ENCODE data around the gene POU2F3. TPM values are rescaled to one million over a fixed set of nuclear protein-coding genes. Genes with fewer than 3 reads are reported as not detected.

The POU2F3 gene
- total RNA-seq, 1 experiment from 2014 or later: not detected

DNA sequence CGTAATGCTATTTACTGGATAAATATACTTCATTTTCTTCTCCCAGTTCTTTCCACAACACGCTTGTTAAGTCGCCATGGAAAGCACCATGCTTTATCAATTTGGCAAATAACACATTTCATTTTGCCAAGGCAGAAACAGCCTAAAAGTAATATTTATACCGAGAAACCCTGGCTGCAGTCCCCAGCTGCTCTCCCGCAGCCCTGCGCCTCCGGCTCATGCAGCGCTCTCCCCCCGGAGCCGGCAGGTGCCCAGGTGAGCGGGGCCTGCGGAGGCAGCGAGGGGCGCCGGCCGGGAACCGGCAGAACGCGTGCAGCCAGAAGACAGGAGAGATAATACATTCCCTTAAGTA is 95.6 kb downstream of the POU2F3 start:
- ChIA-PET POLR2A (interaction anchor here (0.5 to 0.6 kb wide), 2 partner anchors 116 to 1544 kb away, joined by 7 to 10 read pairs; partner anchors contain the start of gene DDX6), CTCF (interaction anchor here (0.7 to 1.7 kb wide), 8 partner anchors 33 to 349 kb away, joined by 3 to 10 read pairs (median 4); no protein-coding TSS in a partner anchor)
- no peaks in the 10 kb centered on the region for H3K27me3 ChIP-seq (replicated peaks; ENCODE audit: control insufficient read depth, insufficient read depth, low read length)
- H3K9me3 ChIP-seq: no peaks in the 10 kb centered on the region
- TF ChIP-seq, protein P1, sequence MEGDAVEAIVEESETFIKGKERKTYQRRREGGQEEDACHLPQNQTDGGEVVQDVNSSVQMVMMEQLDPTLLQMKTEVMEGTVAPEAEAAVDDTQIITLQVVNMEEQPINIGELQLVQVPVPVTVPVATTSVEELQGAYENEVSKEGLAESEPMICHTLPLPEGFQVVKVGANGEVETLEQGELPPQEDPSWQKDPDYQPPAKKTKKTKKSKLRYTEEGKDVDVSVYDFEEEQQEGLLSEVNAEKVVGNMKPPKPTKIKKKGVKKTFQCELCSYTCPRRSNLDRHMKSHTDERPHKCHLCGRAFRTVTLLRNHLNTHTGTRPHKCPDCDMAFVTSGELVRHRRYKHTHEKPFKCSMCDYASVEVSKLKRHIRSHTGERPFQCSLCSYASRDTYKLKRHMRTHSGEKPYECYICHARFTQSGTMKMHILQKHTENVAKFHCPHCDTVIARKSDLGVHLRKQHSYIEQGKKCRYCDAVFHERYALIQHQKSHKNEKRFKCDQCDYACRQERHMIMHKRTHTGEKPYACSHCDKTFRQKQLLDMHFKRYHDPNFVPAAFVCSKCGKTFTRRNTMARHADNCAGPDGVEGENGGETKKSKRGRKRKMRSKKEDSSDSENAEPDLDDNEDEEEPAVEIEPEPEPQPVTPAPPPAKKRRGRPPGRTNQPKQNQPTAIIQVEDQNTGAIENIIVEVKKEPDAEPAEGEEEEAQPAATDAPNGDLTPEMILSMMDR (IDR thresholded peaks at IDR 0.05; ENCODE audit: insufficient read depth in 1 of 2, low read depth in 1 of 2, low read length in 1 of 2, severe bottlenecking in 1 of 2, unreplicated experiment in 1 of 2): no peak
- no peaks in the 10 kb centered on the region for H3K9me3 Mint-ChIP-seq (ENCODE audit: unreplicated experiment)
- BruUV-seq (replicated peaks): no TSS peak
- H3K4me1 ChIP-seq: peaks cover 29% of the 10 kb centered on the region
- peaks cover 41% of the 10 kb centered on the region for H3K4me1 Mint-ChIP-seq (ENCODE audit: low read depth, unreplicated experiment)
- H3K27me3 Mint-ChIP-seq (ENCODE audit: insufficient read depth, unreplicated experiment): no peaks in the 10 kb centered on the region
- peak overlapping the region; percentile 98 for H3K4me3 Mint-ChIP-seq (ENCODE audit: unreplicated experiment)
- H3K36me3 Mint-ChIP-seq (ENCODE audit: insufficient read depth, unreplicated experiment): peaks cover 9% of the 10 kb centered on the region
- intact Hi-C loops (cut with micrococcal nuclease; ENCODE audit: unreplicated experiment): loop anchor here (1.0 to 5.0 kb wide), 5 partner anchors 8 to 617 kb away; no protein-coding TSS in a partner anchor
- H3K36me3 ChIP-seq (ENCODE audit: control insufficient read depth, insufficient read depth, low read length): no peaks in the 10 kb centered on the region
- DNase-seq: no peak
- peak overlapping the region; percentile 89 for H3K4me3 ChIP-seq (ENCODE audit: low read depth, low read length)
- H3K27ac Mint-ChIP-seq (ENCODE audit: unreplicated experiment): peak overlapping the region; percentile 5

DNA sequence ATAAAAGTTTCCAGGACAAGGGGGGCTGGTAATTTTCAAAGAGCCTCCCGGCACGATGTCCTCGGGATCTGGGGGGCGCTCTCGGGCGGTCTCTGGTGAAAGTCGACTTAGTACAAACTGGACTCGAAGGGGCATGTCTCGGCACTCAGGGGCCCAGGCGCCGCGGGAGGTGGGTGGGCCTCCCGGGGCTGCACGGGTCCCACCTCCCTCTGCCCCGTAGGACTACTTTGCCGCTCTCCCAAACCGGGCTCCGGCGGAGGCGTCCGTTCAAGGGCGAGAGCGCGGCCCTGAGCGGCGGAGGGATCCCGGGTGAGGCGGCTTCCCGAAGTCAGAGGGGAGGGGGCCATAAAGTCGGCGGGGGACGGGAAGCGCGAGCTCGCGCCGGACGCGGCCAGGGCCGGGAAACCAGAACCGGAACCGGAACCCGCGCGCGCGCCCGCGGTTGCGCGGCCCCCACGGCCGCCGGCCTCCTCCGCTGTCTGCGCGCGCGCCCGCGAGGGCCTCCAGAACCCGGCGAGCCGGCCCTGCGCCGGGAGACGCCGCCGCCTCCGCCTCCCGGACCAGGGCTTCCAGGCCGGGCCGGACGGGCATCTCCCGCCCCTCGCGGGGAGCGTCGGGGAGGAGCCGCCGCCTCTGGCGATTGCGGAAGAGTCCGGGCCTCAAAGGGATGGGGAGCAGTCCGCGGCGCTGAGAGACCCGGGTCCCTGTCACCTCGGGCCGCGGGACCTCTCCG is 96.1 kb downstream of the POU2F3 start, which contains the start of gene ARHGEF12:
Gene ARHGEF12, plus strand, starts transcription at position 506 of the 733 bp plus-strand sequence. CDS start 831 bp downstream, outside the sequence.
- H3K4me3 Mint-ChIP-seq (ENCODE audit: unreplicated experiment): peak within 1 kb of the TSS; percentile 98
- H3K36me3 Mint-ChIP-seq (ENCODE audit: insufficient read depth, unreplicated experiment): peaks cover 9% of the 10 kb centered on the region
- intact Hi-C loops (cut with micrococcal nuclease; ENCODE audit: unreplicated experiment): loop anchor here (1.0 to 5.0 kb wide), 7 partner anchors 9 to 616 kb away; no protein-coding TSS in a partner anchor
- ChIA-PET CTCF (interaction anchor here (0.6 to 1.6 kb wide), 9 partner anchors 9 to 152 kb away, joined by 3 to 5 read pairs (median 3); partner anchors contain the start of gene TLCD5), POLR2A (no interaction called here)
- Histone ChIP-seq H3K36me3 (ENCODE audit: control insufficient read depth, insufficient read depth, low read length) (no peaks in the 10 kb centered on the region), H3K27me3 (replicated peaks; ENCODE audit: control insufficient read depth, insufficient read depth, low read length) (no peaks in the 10 kb centered on the region), H3K9me3 (no peaks in the 10 kb centered on the region), H3K4me3 (ENCODE audit: low read depth, low read length) (peak within 1 kb of the TSS; percentile 89), H3K4me1 (peaks cover 30% of the 10 kb centered on the region)
- H3K27ac Mint-ChIP-seq (ENCODE audit: unreplicated experiment): peak within 1 kb of the TSS; percentile 85
- no peaks in the 10 kb centered on the region for H3K9me3 Mint-ChIP-seq (ENCODE audit: unreplicated experiment)
- TF ChIP-seq, protein P1 (IDR thresholded peaks at IDR 0.05; ENCODE audit: insufficient read depth in 1 of 2, low read depth in 1 of 2, low read length in 1 of 2, severe bottlenecking in 1 of 2, unreplicated experiment in 1 of 2): peak; percentile 31 to 75
- no TSS peak for BruUV-seq (replicated peaks)
- no peaks in the 10 kb centered on the region for H3K27me3 Mint-ChIP-seq (ENCODE audit: insufficient read depth, unreplicated experiment)
- peaks cover 36% of the 10 kb centered on the region for H3K4me1 Mint-ChIP-seq (ENCODE audit: low read depth, unreplicated experiment)
- DNase-seq: peak; percentile 99

DNA sequence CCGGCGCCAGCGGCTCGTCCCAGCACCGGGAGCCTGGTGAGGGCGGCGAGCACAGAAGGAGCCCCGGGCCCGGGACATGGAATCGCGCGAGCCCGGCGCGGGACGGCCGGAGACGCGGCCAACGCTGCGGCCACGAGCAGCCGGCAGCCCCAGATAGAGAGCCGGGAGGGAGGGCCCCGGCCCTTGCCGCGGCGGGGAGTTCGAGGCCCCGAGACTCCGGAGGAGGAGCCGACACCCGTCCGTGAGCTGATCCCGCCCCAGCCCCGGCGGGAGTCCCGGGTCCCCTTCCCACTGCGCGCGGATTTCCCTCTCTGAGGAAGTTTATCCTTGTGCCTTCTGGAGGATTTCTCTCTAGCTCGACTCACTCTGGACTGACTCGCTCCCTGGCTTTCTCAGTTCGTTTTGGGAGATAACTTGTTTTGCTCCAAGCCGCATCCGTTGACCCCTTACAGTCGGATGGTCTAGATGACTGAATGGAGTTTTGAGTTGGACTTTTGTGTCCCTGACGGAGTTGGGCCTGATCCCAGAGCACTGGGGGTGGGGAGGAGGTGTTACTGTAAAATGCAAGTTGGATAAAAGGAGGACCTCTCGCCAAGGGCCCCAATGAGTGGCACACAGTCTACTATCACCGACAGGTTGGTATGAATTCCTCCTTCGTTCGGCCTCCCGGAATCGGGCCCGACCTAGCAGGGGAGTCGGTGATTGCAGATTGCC is 96.9 kb downstream of the POU2F3 start:
- peaks cover 23% of the 10 kb centered on the region for H3K4me1 ChIP-seq
- H3K27me3 Mint-ChIP-seq (ENCODE audit: insufficient read depth, unreplicated experiment): no peaks in the 10 kb centered on the region

More for the DNA sequence above, 96.9 kb downstream of the POU2F3 start:
- Mint-ChIP-seq H3K36me3 (ENCODE audit: insufficient read depth, unreplicated experiment) (peaks cover 9% of the 10 kb centered on the region), H3K4me3 (ENCODE audit: unreplicated experiment) (peak overlapping the region; percentile 98), H3K27ac (ENCODE audit: unreplicated experiment) (peak overlapping the region; percentile 85), H3K4me1 (ENCODE audit: low read depth, unreplicated experiment) (peaks cover 28% of the 10 kb centered on the region), H3K9me3 (ENCODE audit: unreplicated experiment) (no peaks in the 10 kb centered on the region)
- TF ChIP-seq, protein P1 (IDR thresholded peaks at IDR 0.05; ENCODE audit: insufficient read depth in 1 of 2, low read depth in 1 of 2, low read length in 1 of 2, severe bottlenecking in 1 of 2, unreplicated experiment in 1 of 2): no peak
- DNase-seq: peak; percentile 53 to 61
- ChIA-PET CTCF (interaction anchor here (0.6 to 1.6 kb wide), 7 partner anchors 10 to 151 kb away, joined by 3 to 5 read pairs (median 4); partner anchors contain the start of gene TLCD5), POLR2A (interaction anchor here (0.7 kb wide), 1 partner anchor 11 kb away, joined by 3 read pairs; no protein-coding TSS in a partner anchor)
- Histone ChIP-seq H3K36me3 (ENCODE audit: control insufficient read depth, insufficient read depth, low read length) (no peaks in the 10 kb centered on the region), H3K9me3 (no peaks in the 10 kb centered on the region), H3K27me3 (replicated peaks; ENCODE audit: control insufficient read depth, insufficient read depth, low read length) (no peaks in the 10 kb centered on the region), H3K4me3 (ENCODE audit: low read depth, low read length) (peak overlapping the region; percentile 89)
- intact Hi-C loops (cut with micrococcal nuclease; ENCODE audit: unreplicated experiment): loop anchor here (2.0 to 5.0 kb wide), 4 partner anchors 56 to 616 kb away; no protein-coding TSS in a partner anchor
- no TSS peak for BruUV-seq (replicated peaks)
